Activated T-helper 1 cell treated with Interleukin-2 at 50 U/mL for 16 hours (primary cell): ENCODE results near the gene XAGE1B.
"Not testable (repeated sequence)": the region's sequence is repeated elsewhere in the genome, so short reads cannot be mapped to it uniquely, and the experiment has no call there.

Experiments used
- DNase-seq: peaks from one replicate; pipeline ENCODE4 v3.0.0-alpha.2; 2020; ENCODE audit warnings: low read depth

XAGE1B gene

GRCh38 chrX:52516987-52517325 lies at the start of gene XAGE1B:
XAGE1B (minus strand) TSS chrX:52517063; CDS start chrX:52515527, 1,536 bp downstream.
- not testable (repeated sequence) for DNase-seq

DNA sequence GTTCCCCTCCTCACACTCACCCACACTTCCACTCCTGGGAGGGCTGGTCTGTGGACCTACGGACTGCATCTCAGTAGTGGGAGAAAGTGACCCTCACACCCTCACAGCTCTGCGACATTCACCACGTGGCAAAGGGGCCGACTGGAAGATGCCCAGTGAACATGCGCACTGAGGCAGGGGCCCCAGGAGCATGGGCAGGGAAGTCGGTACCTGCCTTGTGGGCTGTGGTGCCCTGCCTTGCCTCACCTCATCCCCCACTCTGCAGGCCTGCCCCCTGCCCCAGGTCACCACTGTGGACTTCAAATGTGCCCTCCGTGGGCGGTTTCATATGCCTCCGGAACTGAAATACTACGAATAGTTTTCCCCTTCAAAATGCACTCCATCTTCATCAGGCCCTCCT lies 46.2 kb upstream of the XAGE1B start:
- no peak for DNase-seq

DNA sequence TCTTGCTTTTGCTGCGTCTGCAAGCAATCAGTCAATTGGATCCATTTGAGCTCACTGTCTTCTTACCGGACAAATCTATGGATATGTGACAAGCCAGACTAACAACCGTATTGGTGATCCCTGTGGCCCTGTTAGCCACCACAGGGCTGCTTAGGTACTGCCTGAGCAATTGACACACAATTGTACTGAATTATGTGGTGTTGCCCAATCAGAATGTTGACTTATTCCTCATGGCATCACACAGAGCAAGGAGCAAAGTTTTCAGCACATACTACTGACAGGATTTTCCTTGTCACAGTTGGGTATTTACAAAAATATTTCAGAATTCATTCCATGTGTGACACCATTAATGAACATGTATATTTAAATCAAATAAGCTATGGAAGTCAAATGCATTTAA lies 41.3 kb upstream of the XAGE1B start:
- DNase-seq, result no peak

- DNase-seq, result no peak
Observed at GRCh38 chrX:52556741-52557140, 39.9 kb upstream of the XAGE1B start.

- DNase-seq, result no peak
Observed at GRCh38 chrX:52553995-52554642, 37.3 kb upstream of the XAGE1B start.

DNA sequence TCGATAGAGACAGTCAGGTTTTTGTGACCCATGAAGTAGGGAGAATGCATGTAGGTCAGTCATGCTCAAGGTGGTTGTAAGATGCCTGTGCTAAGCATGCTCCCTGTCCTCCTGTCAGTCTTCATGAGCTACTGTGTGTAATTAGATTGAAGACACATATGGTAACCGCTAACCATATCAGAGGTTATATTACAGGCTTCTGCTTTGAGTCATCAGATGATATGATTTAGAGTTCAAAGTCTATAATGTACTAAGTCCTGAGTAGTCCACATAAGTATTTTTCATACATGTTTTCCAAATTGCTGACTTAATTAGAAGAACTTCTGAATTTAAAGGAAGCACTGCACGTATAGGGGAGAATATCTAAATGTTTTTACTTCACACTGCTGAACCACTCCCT lies 31.9 kb upstream of the XAGE1B start:
- DNase-seq, result not testable (repeated sequence)

GRCh38 chrX:52544147-52544840 lies 27.4 kb upstream of the XAGE1B start:
- no peak for DNase-seq

GRCh38 chrX:52542311-52542710 lies 25.4 kb upstream of the XAGE1B start:
- no peak for DNase-seq

DNA sequence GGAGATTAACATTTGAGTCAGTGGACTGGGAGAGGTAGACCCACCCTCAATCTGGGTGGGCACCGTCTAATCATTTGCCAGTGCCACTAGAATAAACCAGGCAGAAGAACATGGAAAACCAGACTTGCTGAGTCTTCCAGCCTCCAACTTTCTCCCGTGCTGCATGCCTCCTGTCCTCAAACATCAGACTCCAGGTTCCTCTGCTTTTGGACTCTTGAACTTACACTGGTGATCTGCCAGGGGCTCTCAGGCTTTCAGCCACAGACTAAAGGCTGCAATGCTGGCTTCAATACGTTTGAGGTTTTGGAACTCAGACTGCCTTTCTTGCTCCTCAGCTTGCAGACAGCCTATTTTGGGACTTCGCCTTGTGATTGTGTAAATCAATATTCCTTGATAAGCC lies 24.2 kb upstream of the XAGE1B start:
- DNase-seq, result not testable (repeated sequence)

DNA sequence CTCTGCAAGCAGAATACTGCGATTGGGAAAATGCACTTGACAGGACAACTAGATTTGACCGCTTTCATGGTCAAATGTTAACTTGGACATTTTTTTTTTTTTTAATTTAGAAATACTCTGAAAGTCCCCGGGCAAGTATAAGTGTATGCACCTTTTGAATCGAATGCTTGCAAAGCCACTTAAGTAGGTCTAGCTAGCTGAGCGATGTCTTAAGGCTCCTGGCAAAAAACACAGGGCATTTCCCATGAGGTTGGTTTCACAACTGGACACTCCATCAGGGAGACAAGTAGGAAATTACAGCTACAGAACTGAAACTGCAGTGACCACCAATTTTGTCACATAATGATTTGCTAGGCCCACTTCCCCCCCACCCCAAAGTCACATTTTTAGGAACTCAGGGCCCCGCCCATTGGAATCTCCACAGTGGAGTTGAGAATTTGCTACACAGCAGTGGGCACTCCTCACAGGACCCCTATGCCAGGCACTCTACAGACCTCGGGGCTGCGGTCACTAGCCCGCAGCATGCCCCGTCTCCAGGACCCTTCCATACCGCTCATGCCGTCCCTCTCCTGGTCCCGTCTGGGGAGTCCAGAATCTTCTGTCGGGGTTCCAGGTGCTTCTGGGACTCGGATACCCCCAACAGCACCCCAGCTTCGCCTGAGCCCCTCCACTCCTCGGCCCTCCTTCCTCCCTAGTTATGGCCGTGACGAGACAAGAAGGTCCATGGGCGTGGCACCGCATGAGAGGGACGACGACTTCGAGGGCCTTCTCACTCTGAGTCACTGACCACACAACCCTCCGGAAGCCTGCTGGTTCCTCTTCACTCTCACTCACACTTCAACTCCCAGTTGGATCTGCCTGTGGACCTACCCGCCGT lies 515 bp downstream of the XAGE1B start:
- DNase-seq, result not testable (repeated sequence)

GRCh38 chrX:52511126-52511525 lies 5.7 kb downstream of the XAGE1B start:
- not testable (repeated sequence) for DNase-seq

DNA sequence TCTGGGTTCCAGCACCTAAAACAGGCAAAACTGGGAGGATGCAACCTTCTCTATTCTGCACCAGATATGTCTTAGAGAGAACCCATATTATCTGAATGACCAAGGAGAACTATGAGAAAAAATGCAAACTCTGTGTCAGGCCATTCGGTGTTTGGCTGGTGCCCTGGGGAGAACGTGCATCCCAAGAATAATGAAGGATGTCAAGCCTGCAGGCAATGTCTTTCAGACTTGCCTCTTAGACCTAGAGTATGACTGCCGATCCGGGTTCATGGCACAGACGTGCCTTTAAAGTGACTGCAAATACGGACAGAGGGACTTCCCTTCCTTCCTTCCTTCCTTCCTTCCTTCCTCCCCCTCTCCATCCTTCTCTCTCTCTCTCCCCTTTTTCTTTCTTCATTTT lies 6.9 kb downstream of the XAGE1B start:
- no peak for DNase-seq

GRCh38 chrX:52507331-52507730 lies 9.5 kb downstream of the XAGE1B start:
- no peak for DNase-seq

GRCh38 chrX:52504551-52504950 lies 12.3 kb downstream of the XAGE1B start:
- no peak for DNase-seq

- DNase-seq, result not testable (repeated sequence)
Observed at GRCh38 chrX:52501362-52501761, 15.5 kb downstream of the XAGE1B start.

DNA sequence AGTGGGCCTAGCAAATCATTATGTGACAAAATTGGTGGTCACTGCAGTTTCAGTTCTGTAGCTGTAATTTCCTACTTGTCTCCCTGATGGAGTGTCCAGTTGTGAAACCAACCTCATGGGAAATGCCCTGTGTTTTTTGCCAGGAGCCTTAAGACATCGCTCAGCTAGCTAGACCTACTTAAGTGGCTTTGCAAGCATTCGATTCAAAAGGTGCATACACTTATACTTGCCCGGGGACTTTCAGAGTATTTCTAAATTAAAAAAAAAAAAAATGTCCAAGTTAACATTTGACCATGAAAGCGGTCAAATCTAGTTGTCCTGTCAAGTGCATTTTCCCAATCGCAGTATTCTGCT lies 20.5 kb downstream of the XAGE1B start:
- DNase-seq, result not testable (repeated sequence)

DNA sequence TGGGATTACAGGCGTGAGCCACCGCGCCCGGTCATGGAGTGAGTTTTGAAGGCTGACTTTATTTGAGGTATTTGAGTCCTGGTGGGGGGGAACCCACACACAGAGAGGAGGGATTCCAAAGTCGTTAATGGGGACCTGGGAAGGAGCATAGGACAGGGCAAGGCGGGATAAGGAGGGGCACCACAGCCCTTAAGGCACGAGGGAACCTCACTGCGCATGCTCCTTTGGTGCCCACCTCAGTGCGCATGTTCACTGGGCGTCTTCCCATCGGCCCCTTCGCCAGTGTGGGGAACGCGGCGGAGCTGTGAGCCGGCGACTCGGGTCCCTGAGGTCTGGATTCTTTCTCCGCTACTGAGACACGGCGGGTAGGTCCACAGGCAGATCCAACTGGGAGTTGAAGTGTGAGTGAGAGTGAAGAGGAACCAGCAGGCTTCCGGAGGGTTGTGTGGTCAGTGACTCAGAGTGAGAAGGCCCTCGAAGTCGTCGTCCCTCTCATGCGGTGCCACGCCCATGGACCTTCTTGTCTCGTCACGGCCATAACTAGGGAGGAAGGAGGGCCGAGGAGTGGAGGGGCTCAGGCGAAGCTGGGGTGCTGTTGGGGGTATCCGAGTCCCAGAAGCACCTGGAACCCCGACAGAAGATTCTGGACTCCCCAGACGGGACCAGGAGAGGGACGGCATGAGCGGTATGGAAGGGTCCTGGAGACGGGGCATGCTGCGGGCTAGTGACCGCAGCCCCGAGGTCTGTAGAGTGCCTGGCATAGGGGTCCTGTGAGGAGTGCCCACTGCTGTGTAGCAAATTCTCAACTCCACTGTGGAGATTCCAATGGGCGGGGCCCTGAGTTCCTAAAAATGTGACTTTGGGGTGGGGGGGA lies 21.1 kb downstream of the XAGE1B start, which contains the start of gene XAGE1A:
TSS of gene XAGE1A (plus strand) at position 264 of the 874 bp plus-strand sequence. CDS start 1,554 bp downstream, outside the sequence.
- not testable (repeated sequence) for DNase-seq

- not testable (repeated sequence) for DNase-seq
Observed at GRCh38 chrX:52471301-52471700, 45.6 kb downstream of the XAGE1B start.
